Astrocyte (in vitro differentiated cells and primary cell): ENCODE results near the gene WDR20.

Experiments used
- CTCF ChIP-seq: IDR thresholded peaks from 2 replicates; pipeline ENCODE4 v1.5.1; 2011; ENCODE audit warnings: low read depth, mild to moderate bottlenecking, inconsistent platforms, low read length, moderate library complexity; ENCODE audit not compliant: insufficient read depth
- EZH2 ChIP-seq: IDR thresholded peaks from 2 replicates; pipeline ENCODE4 v1.6.1; 2012; ENCODE audit warnings: mild to moderate bottlenecking, low read length, inconsistent platforms; ENCODE audit not compliant: insufficient read depth

GRCh38 chr14:102215071-102215470 lies 75.4 kb downstream of the WDR20 start:
- TF ChIP-seq CTCF (no peak), EZH2 (no peak)
